Duodenal mucosa (tissue), 2 donors: Measurements from ENCODE around the gene DTNB.
"Not testable (repeated sequence)": the region's sequence is repeated elsewhere in the genome, so short reads cannot be mapped to it uniquely, and the experiment has no call there.

Experiments
- H3K27ac ChIP-seq: one replicate; pipeline ENCODE4 v1.7.0; 2013; ENCODE audit warnings: low read depth, low read length
- H3K27me3 ChIP-seq, 2 donors: one replicate each; pipeline ENCODE4 v1.7.0; 2013; ENCODE audit warnings: low read length in 2 of 2, control low read depth in 1 of 2; ENCODE audit not compliant: insufficient read depth in 2 of 2, control insufficient read depth in 1 of 2
- H3K36me3 ChIP-seq, 2 donors: one replicate each; pipeline ENCODE4 v1.7.0; 2013; ENCODE audit warnings: low read length in 2 of 2, control low read depth in 1 of 2; ENCODE audit not compliant: insufficient read depth in 2 of 2, control insufficient read depth in 1 of 2
- H3K4me1 ChIP-seq, 2 donors: one replicate each; pipeline ENCODE4 v1.7.0; 2013; ENCODE audit warnings: low read length in 2 of 2, control low read depth in 1 of 2; ENCODE audit not compliant: insufficient read depth in 2 of 2, control insufficient read depth in 1 of 2
- H3K4me3 ChIP-seq, 2 donors: one replicate each; pipeline ENCODE4 v1.7.0; 2013; ENCODE audit warnings: low read length in 2 of 2, low read depth in 1 of 2
- H3K9ac ChIP-seq, 2 donors: one replicate each; pipeline ENCODE4 v1.7.0; 2013; ENCODE audit warnings: low read length in 2 of 2, low read depth in 1 of 2
- H3K9me3 ChIP-seq, 2 donors: one replicate each; pipeline ENCODE4 v1.7.0; 2013; ENCODE audit warnings: low read length in 2 of 2, control low read depth in 1 of 2; ENCODE audit not compliant: control insufficient read depth in 1 of 2

The DTNB gene

GRCh38 chr2:25684577-25685473 lies 11.4 kb upstream of the DTNB start:
- Histone ChIP-seq H3K4me3 (no peak overlapping the region), H3K27me3 (peaks cover 0 to 5% of the 10 kb centered on the region in 2 donors), H3K9me3 (no peaks in the 10 kb centered on the region), H3K9ac (no peak overlapping the region), H3K27ac (no peak overlapping the region), H3K36me3 (no peaks in the 10 kb centered on the region), H3K4me1 (no peaks in the 10 kb centered on the region)

DNA sequence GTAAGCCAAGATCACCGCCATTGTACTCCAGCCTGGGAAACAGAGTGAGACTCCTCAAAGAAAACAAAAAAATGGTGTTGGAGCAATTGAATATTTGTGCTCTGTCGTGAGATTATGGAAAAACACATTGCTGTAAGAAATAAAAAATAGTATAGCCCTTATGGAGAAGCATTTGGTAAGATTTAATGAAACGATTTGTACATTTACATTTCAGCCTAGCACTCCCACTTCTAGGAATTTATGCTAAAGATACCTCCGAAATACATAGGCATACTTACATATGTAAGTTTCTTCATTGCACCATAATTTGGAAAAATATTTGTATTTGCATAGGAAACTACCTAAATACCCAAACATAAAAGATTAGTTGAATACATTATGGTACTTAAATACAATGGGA lies 8.7 kb upstream of the DTNB start:
- H3K4me1 ChIP-seq, result no peaks in the 10 kb centered on the region
- H3K9me3 ChIP-seq, result no peaks in the 10 kb centered on the region
- H3K9ac ChIP-seq, result no peak overlapping the region
- peaks cover 5% of the 10 kb centered on the region in 2 donors for H3K27me3 ChIP-seq
- H3K27ac ChIP-seq, result no peak overlapping the region
- no peak overlapping the region for H3K4me3 ChIP-seq
- H3K36me3 ChIP-seq, result no peaks in the 10 kb centered on the region

GRCh38 chr2:25677877-25678276 lies 4.5 kb upstream of the DTNB start:
- Histone ChIP-seq H3K9ac (no peak overlapping the region), H3K4me1 (no peaks in the 10 kb centered on the region), H3K27ac (no peak overlapping the region), H3K27me3 (peaks cover 3 to 13% of the 10 kb centered on the region in 2 donors), H3K4me3 (no peak overlapping the region), H3K36me3 (no peaks in the 10 kb centered on the region), H3K9me3 (no peaks in the 10 kb centered on the region)

GRCh38 chr2:25674077-25674362 lies 643 bp upstream of the DTNB start:
- peaks cover 5 to 20% of the 10 kb centered on the region in 2 donors for H3K27me3 ChIP-seq
- H3K9ac ChIP-seq, result peak overlapping the region in 1 of 2 donors; percentile 54
- H3K36me3 ChIP-seq, result no peaks in the 10 kb centered on the region

DNA sequence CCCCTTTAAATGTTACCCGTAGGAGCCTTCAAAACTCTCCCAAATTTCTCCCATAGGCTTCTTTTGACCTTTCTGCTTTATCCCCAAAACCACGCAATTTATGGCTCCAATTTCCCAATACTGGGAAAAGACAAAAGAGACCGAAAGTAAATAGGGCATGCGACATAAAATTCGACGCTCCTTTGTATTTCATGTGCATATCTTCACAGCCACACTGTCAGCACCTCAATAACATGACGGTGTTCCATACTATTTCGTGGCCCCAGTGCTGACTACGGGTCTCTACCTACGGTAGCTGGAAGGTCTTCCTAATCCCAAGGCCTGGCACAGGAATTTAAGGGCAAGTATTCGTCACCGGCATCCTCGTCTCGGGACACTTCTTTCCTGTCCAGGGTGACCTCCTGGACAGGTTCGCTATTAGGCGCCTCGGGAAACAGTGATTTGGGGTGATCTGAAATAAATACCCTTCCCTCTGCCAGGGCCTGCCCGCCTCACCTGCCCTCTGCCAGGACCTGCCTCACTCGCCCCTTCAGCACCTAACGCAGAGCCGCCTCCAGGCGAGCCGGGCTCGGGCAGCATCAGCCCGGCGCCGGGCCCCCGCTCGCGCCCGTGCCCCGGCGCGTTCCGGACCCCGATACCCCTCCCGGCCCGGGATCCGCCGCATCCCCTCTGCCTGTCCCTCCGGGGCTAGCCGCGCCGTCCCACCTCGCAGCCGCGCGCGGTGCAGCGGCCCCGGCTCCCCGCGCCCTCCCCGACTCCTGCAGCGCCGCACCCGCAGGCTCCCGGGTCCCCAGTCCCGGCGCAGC lies 680 bp downstream of the DTNB start:
- peaks cover 8% of the 10 kb centered on the region in 2 donors for H3K4me1 ChIP-seq
- H3K36me3 ChIP-seq, result no peaks in the 10 kb centered on the region
- peaks cover 5 to 16% of the 10 kb centered on the region in 2 donors for H3K27me3 ChIP-seq
- H3K4me3 ChIP-seq, result peak overlapping the region; percentile 68 to 79
- no peaks in the 10 kb centered on the region for H3K9me3 ChIP-seq
- peak overlapping the region; percentile 61 for H3K27ac ChIP-seq
- H3K9ac ChIP-seq, result peak overlapping the region; percentile 23 to 70

More at GRCh38 chr2:25674077-25674362, 643 bp upstream of the DTNB start:
- Histone ChIP-seq H3K4me3 (peak overlapping the region; percentile 41 to 76), H3K27ac (no peak overlapping the region), H3K4me1 (peaks cover 8% of the 10 kb centered on the region in 2 donors), H3K9me3 (no peaks in the 10 kb centered on the region)

- Histone ChIP-seq H3K27me3 (peaks cover 5 to 16% of the 10 kb centered on the region in 2 donors), H3K4me3 (no peak overlapping the region), H3K4me1 (peaks cover 8% of the 10 kb centered on the region in 2 donors), H3K9ac (no peak overlapping the region), H3K27ac (no peak overlapping the region), H3K36me3 (no peaks in the 10 kb centered on the region), H3K9me3 (no peaks in the 10 kb centered on the region)
Observed at GRCh38 chr2:25671622-25672021, 1.8 kb downstream of the DTNB start.

GRCh38 chr2:25669520-25669919 lies 3.9 kb downstream of the DTNB start:
- Histone ChIP-seq H3K36me3 (no peaks in the 10 kb centered on the region), H3K9ac (no peak overlapping the region), H3K4me1 (peaks cover 8% of the 10 kb centered on the region in 2 donors), H3K27ac (no peak overlapping the region), H3K4me3 (no peak overlapping the region), H3K9me3 (no peaks in the 10 kb centered on the region), H3K27me3 (peaks cover 2 to 8% of the 10 kb centered on the region in 2 donors)

DNA sequence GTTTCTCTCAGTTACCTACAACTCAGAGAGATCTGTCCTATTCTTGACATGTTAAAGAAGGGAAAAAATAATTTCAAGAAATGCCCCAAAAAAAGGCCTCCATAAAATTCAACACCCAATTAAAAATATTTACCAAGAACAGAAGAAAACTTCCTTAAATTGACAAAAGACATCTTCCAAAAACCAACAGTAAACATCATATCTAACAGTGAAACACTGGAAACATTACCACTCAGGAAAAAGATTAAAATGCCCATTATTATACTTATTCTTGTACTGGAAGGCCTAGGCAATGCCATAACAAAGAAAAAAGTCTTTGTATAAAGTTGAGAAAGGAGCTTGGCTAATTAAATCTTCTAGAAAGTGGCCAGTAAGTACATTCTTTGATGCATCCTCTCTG lies 7.2 kb downstream of the DTNB start:
- Histone ChIP-seq H3K9ac (no peak overlapping the region), H3K9me3 (no peaks in the 10 kb centered on the region), H3K4me1 (no peaks in the 10 kb centered on the region), H3K27me3 (peaks cover 2 to 3% of the 10 kb centered on the region in 2 donors), H3K36me3 (no peaks in the 10 kb centered on the region), H3K27ac (no peak overlapping the region), H3K4me3 (no peak overlapping the region)

GRCh38 chr2:25665429-25665828 lies 7.9 kb downstream of the DTNB start:
- H3K27me3 ChIP-seq, H3K4me3 ChIP-seq, H3K9me3 ChIP-seq, H3K9ac ChIP-seq, H3K27ac ChIP-seq, H3K36me3 ChIP-seq, H3K4me1 ChIP-seq: not testable (repeated sequence)

GRCh38 chr2:25664965-25665307 lies 8.4 kb downstream of the DTNB start:
- H3K4me1 ChIP-seq, result no peaks in the 10 kb centered on the region
- H3K4me3 ChIP-seq, result no peak overlapping the region
- no peaks in the 10 kb centered on the region for H3K9me3 ChIP-seq
- H3K27ac ChIP-seq, result no peak overlapping the region
- H3K9ac ChIP-seq, result no peak overlapping the region
- H3K27me3 ChIP-seq, result peaks cover 0 to 3% of the 10 kb centered on the region in 2 donors
- no peaks in the 10 kb centered on the region for H3K36me3 ChIP-seq
